Mesenchymal stem cell (in vitro differentiated cells and primary cell): Measurements from ENCODE around the gene KCNMB1.

Experiments
- DNase-seq: peaks from one replicate; pipeline ENCODE4 v3.0.0-alpha.2; 2013
- H2AFZ ChIP-seq: one replicate; pipeline ENCODE4 v1.6.1; 2013; ENCODE audit warnings: low read depth, mild to moderate bottlenecking, control low read depth, inconsistent platforms, low read length, moderate library complexity
- H2AK5ac ChIP-seq: 2 replicates; pipeline ENCODE4 v1.6.1; 2013; ENCODE audit warnings: low read length, moderate library complexity, mild to moderate bottlenecking, inconsistent platforms; ENCODE audit not compliant: severe bottlenecking
- H2BK120ac ChIP-seq: one replicate; pipeline ENCODE4 v1.6.1; 2013; ENCODE audit warnings: low read depth, mild to moderate bottlenecking, inconsistent platforms, low read length, moderate library complexity
- H2BK12ac ChIP-seq, 2 experiments: one replicate each; pipeline ENCODE4 v1.6.1; 2013; ENCODE audit warnings: inconsistent platforms in 2 of 2, low read length in 2 of 2, mild to moderate bottlenecking in 2 of 2, moderate library complexity in 2 of 2, control low read depth in 1 of 2
- H2BK15ac ChIP-seq: one replicate; pipeline ENCODE4 v1.6.1; 2013; ENCODE audit warnings: mild to moderate bottlenecking, low read depth, inconsistent platforms; ENCODE audit not compliant: poor library complexity, severe bottlenecking
- H2BK5ac ChIP-seq: 2 replicates; pipeline ENCODE4 v1.6.1; 2013; ENCODE audit warnings: low read depth, mild to moderate bottlenecking, low read length, control low read depth, inconsistent platforms; ENCODE audit not compliant: poor library complexity, severe bottlenecking
- H3K14ac ChIP-seq, 2 experiments: one replicate each; pipeline ENCODE4 v1.6.1; 2013; ENCODE audit warnings: inconsistent platforms in 2 of 2, low read length in 2 of 2, control low read depth in 1 of 2, mild to moderate bottlenecking in 1 of 2, moderate library complexity in 1 of 2
- H3K18ac ChIP-seq, 2 experiments: one replicate each; pipeline ENCODE4 v1.6.1; 2013; ENCODE audit warnings: inconsistent platforms in 2 of 2, low read length in 2 of 2, control low read depth in 1 of 2, low read depth in 1 of 2, mild to moderate bottlenecking in 1 of 2
- H3K23ac ChIP-seq, 2 experiments: one replicate each; pipeline ENCODE4 v1.6.1; 2013; ENCODE audit warnings: inconsistent platforms in 2 of 2, low read length in 2 of 2, mild to moderate bottlenecking in 2 of 2, moderate library complexity in 2 of 2, control low read depth in 1 of 2
- H3K27ac ChIP-seq: 2 replicates; pipeline ENCODE4 v1.5.1; 2013; ENCODE audit warnings: mild to moderate bottlenecking, moderate library complexity, low read length, control low read depth, inconsistent platforms; ENCODE audit not compliant: poor library complexity, severe bottlenecking
- H3K27me3 ChIP-seq, 2 experiments: 2 replicates each; pipeline versions ENCODE4 v1.6.1 to v1.7.0; 2013; ENCODE audit warnings: low read length in 2 of 2, mild to moderate bottlenecking in 2 of 2, moderate library complexity in 2 of 2, control low read depth in 1 of 2, inconsistent platforms in 1 of 2; ENCODE audit not compliant: control insufficient read depth in 1 of 2, insufficient read depth in 1 of 2
- H3K36me3 ChIP-seq, 2 experiments: 2 replicates each; pipeline versions ENCODE4 v1.6.1 to v1.7.0; 2013; ENCODE audit warnings: low read length in 2 of 2, control low read depth in 1 of 2, inconsistent platforms in 1 of 2, low read depth in 1 of 2, mild to moderate bottlenecking in 1 of 2; ENCODE audit not compliant: insufficient read depth in 2 of 2, control insufficient read depth in 1 of 2
- H3K4ac ChIP-seq, 2 experiments: one replicate each; pipeline ENCODE4 v1.6.1; 2013; ENCODE audit warnings: inconsistent platforms in 2 of 2, low read length in 2 of 2, mild to moderate bottlenecking in 2 of 2, moderate library complexity in 2 of 2, control low read depth in 1 of 2, low read depth in 1 of 2
- H3K4me1 ChIP-seq: 2 replicates; pipeline ENCODE4 v1.6.1; 2013; ENCODE audit warnings: low read depth, low read length, control low read depth; ENCODE audit not compliant: control insufficient read depth, insufficient read depth
- H3K4me2 ChIP-seq: 2 replicates; pipeline ENCODE4 v1.6.1; 2013; ENCODE audit warnings: low read length, mild to moderate bottlenecking, inconsistent platforms; ENCODE audit not compliant: poor library complexity, severe bottlenecking
- H3K4me3 ChIP-seq, 2 experiments: 2 replicates each; pipeline versions ENCODE4 v1.5.1 to v1.7.0; 2013; ENCODE audit warnings: low read length in 2 of 2, mild to moderate bottlenecking in 2 of 2, control low read depth in 1 of 2, low read depth in 1 of 2; ENCODE audit not compliant: insufficient read depth in 1 of 2
- H3K79me1 ChIP-seq: replicated peaks from 2 replicates; pipeline ENCODE4 v1.6.1; 2013; ENCODE audit warnings: mild to moderate bottlenecking, control low read depth, low read length, inconsistent platforms; ENCODE audit not compliant: poor library complexity, severe bottlenecking
- H3K9ac ChIP-seq: 2 replicates; pipeline ENCODE4 v1.7.0; 2013; ENCODE audit warnings: mild to moderate bottlenecking, low read length, moderate library complexity
- H3K9me3 ChIP-seq: 2 replicates; pipeline ENCODE4 v1.7.0; 2013; ENCODE audit warnings: mild to moderate bottlenecking, low read length; ENCODE audit not compliant: control insufficient read depth
- H4K8ac ChIP-seq: one replicate; pipeline ENCODE4 v1.6.1; 2013; ENCODE audit warnings: inconsistent platforms, mild to moderate bottlenecking, low read length, moderate library complexity
- H4K91ac ChIP-seq: one replicate; pipeline ENCODE4 v1.6.1; 2013; ENCODE audit warnings: mild to moderate bottlenecking, low read length, inconsistent platforms
- WGBS: methylation state at CpG from one replicate; pipeline ENCODE4 v1.1.7; 2013; ENCODE audit warnings: mixed read lengths; 5-methylcytosine and 5-hydroxymethylcytosine counted together

KCNMB1 gene

DNA sequence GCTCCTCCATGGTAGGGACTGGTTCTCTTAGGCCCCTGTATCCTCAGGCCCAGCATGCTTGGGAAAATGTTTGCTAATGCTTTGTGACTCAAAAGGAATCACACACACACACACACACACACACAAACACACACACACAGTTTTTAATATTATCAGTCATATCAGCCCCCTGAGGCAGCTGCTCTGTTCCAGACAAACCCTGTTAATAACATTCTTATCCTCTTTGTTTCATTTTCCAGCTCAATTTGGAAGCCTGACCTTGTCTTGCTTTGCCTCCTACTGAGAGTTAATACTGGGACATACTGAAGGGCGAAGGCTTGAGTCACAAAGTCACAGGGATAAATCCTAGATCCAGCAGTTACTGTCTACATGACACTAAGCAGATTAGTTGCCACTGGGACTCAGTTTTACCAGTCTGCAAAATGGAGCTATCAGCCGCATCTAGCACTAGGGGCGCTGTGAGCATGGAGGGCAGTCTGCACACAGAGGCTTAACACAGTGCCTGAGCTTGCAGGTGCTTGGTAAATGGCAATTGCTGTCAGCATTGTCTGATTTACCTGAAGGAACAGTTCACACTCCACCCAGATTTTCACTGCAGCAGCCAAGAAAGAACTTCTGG lies 37.1 kb upstream of the KCNMB1 start:
- Histone ChIP-seq H4K91ac (no peak overlapping the region), H3K9me3 (no peaks in the 10 kb centered on the region), H4K8ac (no peak overlapping the region), H2BK120ac (no peak overlapping the region), H2BK15ac (no peak overlapping the region), H2AFZ (no peak overlapping the region), H2BK5ac (no peak overlapping the region), H3K4me3 (no peak overlapping the region), H3K4ac (no peak overlapping the region), H3K14ac (no peak overlapping the region), H3K27ac (no peak overlapping the region), H3K4me2 (no peak overlapping the region), H3K27me3 (peaks cover 33 to 70% of the 10 kb centered on the region in 2 experiments), H3K79me1 (no peaks in the 10 kb centered on the region), H3K23ac (no peak overlapping the region), H3K4me1 (peaks cover 4% of the 10 kb centered on the region), H2AK5ac (no peak overlapping the region), H2BK12ac (no peak overlapping the region), H3K9ac (no peak overlapping the region), H3K36me3 (no peaks in the 10 kb centered on the region), H3K18ac (no peak overlapping the region)
- WGBS: 64% methylated on average over 3 of the region's 3 CpGs
- DNase-seq: no peak

GRCh38 chr5:170425731-170426130 lies 36.6 kb upstream of the KCNMB1 start:
- Histone ChIP-seq H2AFZ (no peak overlapping the region), H2BK5ac (no peak overlapping the region), H4K8ac (no peak overlapping the region), H3K14ac (no peak overlapping the region), H3K9ac (no peak overlapping the region), H3K9me3 (no peaks in the 10 kb centered on the region), H3K4ac (no peak overlapping the region), H3K18ac (no peak overlapping the region), H3K4me3 (no peak overlapping the region), H2AK5ac (no peak overlapping the region), H2BK120ac (no peak overlapping the region), H3K79me1 (no peaks in the 10 kb centered on the region), H4K91ac (no peak overlapping the region), H3K4me1 (peaks cover 4% of the 10 kb centered on the region), H3K27ac (no peak overlapping the region), H3K27me3 (peaks cover 30 to 65% of the 10 kb centered on the region in 2 experiments), H3K4me2 (no peak overlapping the region), H3K23ac (no peak overlapping the region), H3K36me3 (no peaks in the 10 kb centered on the region), H2BK15ac (no peak overlapping the region), H2BK12ac (no peak overlapping the region)
- DNase-seq: no peak
- 88% methylated on average over 6 of the region's 6 CpGs for WGBS

DNA sequence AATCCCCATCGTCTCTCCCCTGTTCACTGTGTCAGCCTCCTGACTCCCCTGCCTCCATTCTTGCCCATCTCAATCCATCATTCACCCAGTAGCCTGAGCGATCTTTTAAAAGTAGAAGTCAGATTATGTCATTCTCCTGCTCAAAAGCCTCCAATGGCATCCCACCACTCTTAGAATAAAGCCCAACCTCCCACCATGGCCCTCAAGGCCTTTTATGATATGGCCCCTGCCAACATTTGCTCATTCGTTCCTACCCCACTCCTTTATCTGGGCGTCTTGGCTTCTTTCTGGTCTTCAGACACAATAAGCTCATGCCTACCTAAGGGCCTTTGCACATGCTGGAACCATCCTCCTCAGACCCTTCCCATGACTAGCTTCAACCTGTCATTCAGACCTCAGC lies 35.5 kb upstream of the KCNMB1 start:
- H3K14ac ChIP-seq: no peak overlapping the region
- no peak overlapping the region for H4K91ac ChIP-seq
- H2AK5ac ChIP-seq: no peak overlapping the region
- no peak overlapping the region for H3K27ac ChIP-seq
- no peak overlapping the region for H3K9ac ChIP-seq
- no peak overlapping the region for H2BK120ac ChIP-seq
- H3K4me1 ChIP-seq: peaks cover 4% of the 10 kb centered on the region
- no peaks in the 10 kb centered on the region for H3K36me3 ChIP-seq
- no peak overlapping the region for H2BK5ac ChIP-seq
- no peak overlapping the region for H3K4me2 ChIP-seq
- no peak for DNase-seq
- no peak overlapping the region for H2BK12ac ChIP-seq
- no peak overlapping the region for H2BK15ac ChIP-seq
- H3K18ac ChIP-seq: no peak overlapping the region
- no peak overlapping the region for H3K4me3 ChIP-seq
- H3K27me3 ChIP-seq: peaks cover 22 to 54% of the 10 kb centered on the region in 2 experiments
- no peak overlapping the region for H3K23ac ChIP-seq
- H3K4ac ChIP-seq: no peak overlapping the region
- 94% methylated on average over 4 of the region's 4 CpGs for WGBS
- H2AFZ ChIP-seq: no peak overlapping the region
- H3K9me3 ChIP-seq: no peaks in the 10 kb centered on the region
- H3K79me1 ChIP-seq: no peaks in the 10 kb centered on the region
- H4K8ac ChIP-seq: no peak overlapping the region

DNA sequence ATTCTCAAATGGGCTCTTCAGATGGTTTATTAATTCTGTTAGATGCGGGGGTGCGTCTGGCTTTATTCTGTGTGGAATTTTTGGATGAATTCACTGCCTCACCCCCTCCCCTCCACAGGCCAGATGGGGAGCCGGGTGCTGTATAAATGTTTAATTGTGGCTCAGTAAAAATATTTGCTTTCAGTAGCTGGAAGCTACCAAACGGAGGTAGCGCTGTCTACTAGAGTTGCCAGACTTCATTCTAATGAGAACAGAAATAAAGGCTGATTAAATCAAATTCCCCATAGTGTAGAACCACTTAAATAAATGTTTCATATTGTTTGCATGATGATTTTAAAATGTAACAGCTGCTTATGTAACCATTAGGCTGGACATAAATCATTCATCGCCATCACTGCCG lies 34.5 kb upstream of the KCNMB1 start:
- H3K27ac ChIP-seq: no peak overlapping the region
- 95% methylated on average over 2 of the region's 7 CpGs for WGBS

More for the DNA sequence above, 34.5 kb upstream of the KCNMB1 start:
- Histone ChIP-seq H3K23ac (no peak overlapping the region), H3K9me3 (no peaks in the 10 kb centered on the region), H3K27me3 (peaks cover 28 to 52% of the 10 kb centered on the region in 2 experiments), H4K91ac (no peak overlapping the region), H3K4me3 (no peak overlapping the region), H2BK12ac (no peak overlapping the region), H2AK5ac (no peak overlapping the region), H4K8ac (no peak overlapping the region), H3K36me3 (no peaks in the 10 kb centered on the region), H2BK120ac (no peak overlapping the region), H3K14ac (no peak overlapping the region), H3K4me2 (no peak overlapping the region), H3K9ac (no peak overlapping the region), H2BK15ac (no peak overlapping the region), H3K79me1 (no peaks in the 10 kb centered on the region), H3K4me1 (peaks cover 4% of the 10 kb centered on the region), H2BK5ac (no peak overlapping the region), H2AFZ (no peak overlapping the region), H3K18ac (no peak overlapping the region), H3K4ac (no peak overlapping the region)
- no peak for DNase-seq
